DND-41 (cell line): ENCODE data around the gene LSG1.

Source experiments
- CTCF ChIP-seq: IDR thresholded peaks from 2 replicates; pipeline ENCODE4 v1.5.1; 2012; ENCODE audit warnings: borderline replicate concordance, low read length, moderate library complexity, mild to moderate bottlenecking; ENCODE audit not compliant: poor library complexity, severe bottlenecking; ENCODE audit errors: extremely low read depth
- EZH2 ChIP-seq: IDR thresholded peaks from 3 replicates; pipeline ENCODE4 v1.6.1; 2012; ENCODE audit warnings: borderline replicate concordance, low read depth, mild to moderate bottlenecking, moderate library complexity, low read length, inconsistent platforms; ENCODE audit not compliant: severe bottlenecking

- TF ChIP-seq CTCF, result no peak
- no peak for TF ChIP-seq EZH2
Measured at GRCh38 chr3:194631696-194632095, 40.3 kb downstream of the LSG1 start.
